ENCODE results near the gene SFXN3.
A peak's percentile ranks its signal among the peaks of the same experiment; 100 is the strongest.

Gene SFXN3, protein sequence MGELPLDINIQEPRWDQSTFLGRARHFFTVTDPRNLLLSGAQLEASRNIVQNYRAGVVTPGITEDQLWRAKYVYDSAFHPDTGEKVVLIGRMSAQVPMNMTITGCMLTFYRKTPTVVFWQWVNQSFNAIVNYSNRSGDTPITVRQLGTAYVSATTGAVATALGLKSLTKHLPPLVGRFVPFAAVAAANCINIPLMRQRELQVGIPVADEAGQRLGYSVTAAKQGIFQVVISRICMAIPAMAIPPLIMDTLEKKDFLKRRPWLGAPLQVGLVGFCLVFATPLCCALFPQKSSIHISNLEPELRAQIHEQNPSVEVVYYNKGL

DNA sequence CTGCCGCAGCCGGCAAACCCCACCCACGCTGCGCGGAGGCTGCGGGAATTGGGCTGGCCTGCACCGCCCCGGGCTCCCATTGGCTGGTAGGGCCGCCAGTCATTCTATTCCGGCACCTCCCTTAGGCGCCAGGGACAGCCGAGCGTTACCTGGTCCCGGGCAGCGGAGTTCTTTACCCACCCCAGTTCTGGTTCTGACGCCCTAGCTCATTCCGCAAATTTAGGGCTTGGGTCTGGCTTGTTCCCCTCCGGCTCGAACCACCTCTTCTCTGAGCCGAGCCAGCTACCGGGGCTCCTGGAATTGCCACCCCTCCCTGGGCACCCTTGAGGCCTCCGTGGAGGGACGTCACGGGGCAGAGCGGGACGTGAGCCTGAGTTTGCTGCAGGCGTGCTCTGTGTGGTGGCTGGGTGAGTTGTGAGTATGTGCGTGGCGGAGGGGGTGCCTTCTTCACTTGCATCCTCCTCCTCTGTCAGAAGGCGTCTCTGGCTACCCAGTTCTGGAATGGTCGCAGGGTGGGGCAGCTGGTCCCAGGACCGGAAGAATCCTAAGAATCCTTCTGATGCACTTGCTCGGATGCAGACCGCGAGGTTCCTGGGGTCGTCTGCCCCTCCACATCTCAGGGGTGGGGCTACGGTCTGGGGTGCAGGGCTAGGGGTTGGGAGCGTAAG, at the start of gene SFXN3, which contains the start of gene PDZD7:
TSS of gene SFXN3 (plus strand) at position 107 of the 668 bp plus-strand sequence. CDS start 3,461 bp downstream, outside the sequence.
TSS of gene PDZD7 (minus strand) at position 2 of the 668 bp plus-strand sequence. CDS start 910 bp downstream, outside the sequence.
- peaks cover 7% of the 10 kb centered on the region; the same call in 1 of the 2 replicates for H3K4me1 ChIP-seq (ENCODE audit: low read length)
- no peaks in the 10 kb centered on the region for H3K36me3 ChIP-seq (replicated peaks; ENCODE audit: insufficient read depth, low read length)
- H3K79me2 ChIP-seq (ENCODE audit: low read length) = no peaks in the 10 kb centered on the region
- peak within 1 kb of the TSS; percentile 100 for H3K4me2 ChIP-seq (ENCODE audit: low read depth, low read length)
- H3K27me3 ChIP-seq (replicated peaks; ENCODE audit: insufficient read depth, low read length) = peaks cover 78% of the 10 kb centered on the region
- peak within 1 kb of the TSS; percentile 75 for H3K4me3 ChIP-seq (ENCODE audit: low read length)
- no peak within 1 kb of the TSS for H3K27ac ChIP-seq (ENCODE audit: low read length)
- H4K20me1 ChIP-seq (ENCODE audit: insufficient read depth, low read length) = no peaks in the 10 kb centered on the region
- H3K9me3 ChIP-seq (replicated peaks; ENCODE audit: insufficient read depth, low read length) = no peaks in the 10 kb centered on the region
- no peaks in the 10 kb centered on the region for H3F3A ChIP-seq (ENCODE audit: insufficient read depth, low read length)
- peak; percentile 92 for DNase-seq
- H3K9ac ChIP-seq (ENCODE audit: low read length) = peak within 1 kb of the TSS; percentile 32; the same call in 1 of the 2 replicates
- TF ChIP-seq, protein P1, sequence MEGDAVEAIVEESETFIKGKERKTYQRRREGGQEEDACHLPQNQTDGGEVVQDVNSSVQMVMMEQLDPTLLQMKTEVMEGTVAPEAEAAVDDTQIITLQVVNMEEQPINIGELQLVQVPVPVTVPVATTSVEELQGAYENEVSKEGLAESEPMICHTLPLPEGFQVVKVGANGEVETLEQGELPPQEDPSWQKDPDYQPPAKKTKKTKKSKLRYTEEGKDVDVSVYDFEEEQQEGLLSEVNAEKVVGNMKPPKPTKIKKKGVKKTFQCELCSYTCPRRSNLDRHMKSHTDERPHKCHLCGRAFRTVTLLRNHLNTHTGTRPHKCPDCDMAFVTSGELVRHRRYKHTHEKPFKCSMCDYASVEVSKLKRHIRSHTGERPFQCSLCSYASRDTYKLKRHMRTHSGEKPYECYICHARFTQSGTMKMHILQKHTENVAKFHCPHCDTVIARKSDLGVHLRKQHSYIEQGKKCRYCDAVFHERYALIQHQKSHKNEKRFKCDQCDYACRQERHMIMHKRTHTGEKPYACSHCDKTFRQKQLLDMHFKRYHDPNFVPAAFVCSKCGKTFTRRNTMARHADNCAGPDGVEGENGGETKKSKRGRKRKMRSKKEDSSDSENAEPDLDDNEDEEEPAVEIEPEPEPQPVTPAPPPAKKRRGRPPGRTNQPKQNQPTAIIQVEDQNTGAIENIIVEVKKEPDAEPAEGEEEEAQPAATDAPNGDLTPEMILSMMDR (IDR thresholded peaks at IDR 0.05; ENCODE audit: low read length) = no peak
- no peak for TF ChIP-seq EZH2phosphoT487 (IDR thresholded peaks at IDR 0.05; ENCODE audit: low read length)
- no peak for TF ChIP-seq EZH2 (optimal IDR thresholded peaks at IDR 0.05; ENCODE audit: low read depth, low read length)
- H3K9me2 ChIP-seq (replicated peaks; ENCODE audit: insufficient read depth, low read length) = no peaks in the 10 kb centered on the region
- peak within 1 kb of the TSS; percentile 99 for H2AFZ ChIP-seq (ENCODE audit: low read length)

DNA sequence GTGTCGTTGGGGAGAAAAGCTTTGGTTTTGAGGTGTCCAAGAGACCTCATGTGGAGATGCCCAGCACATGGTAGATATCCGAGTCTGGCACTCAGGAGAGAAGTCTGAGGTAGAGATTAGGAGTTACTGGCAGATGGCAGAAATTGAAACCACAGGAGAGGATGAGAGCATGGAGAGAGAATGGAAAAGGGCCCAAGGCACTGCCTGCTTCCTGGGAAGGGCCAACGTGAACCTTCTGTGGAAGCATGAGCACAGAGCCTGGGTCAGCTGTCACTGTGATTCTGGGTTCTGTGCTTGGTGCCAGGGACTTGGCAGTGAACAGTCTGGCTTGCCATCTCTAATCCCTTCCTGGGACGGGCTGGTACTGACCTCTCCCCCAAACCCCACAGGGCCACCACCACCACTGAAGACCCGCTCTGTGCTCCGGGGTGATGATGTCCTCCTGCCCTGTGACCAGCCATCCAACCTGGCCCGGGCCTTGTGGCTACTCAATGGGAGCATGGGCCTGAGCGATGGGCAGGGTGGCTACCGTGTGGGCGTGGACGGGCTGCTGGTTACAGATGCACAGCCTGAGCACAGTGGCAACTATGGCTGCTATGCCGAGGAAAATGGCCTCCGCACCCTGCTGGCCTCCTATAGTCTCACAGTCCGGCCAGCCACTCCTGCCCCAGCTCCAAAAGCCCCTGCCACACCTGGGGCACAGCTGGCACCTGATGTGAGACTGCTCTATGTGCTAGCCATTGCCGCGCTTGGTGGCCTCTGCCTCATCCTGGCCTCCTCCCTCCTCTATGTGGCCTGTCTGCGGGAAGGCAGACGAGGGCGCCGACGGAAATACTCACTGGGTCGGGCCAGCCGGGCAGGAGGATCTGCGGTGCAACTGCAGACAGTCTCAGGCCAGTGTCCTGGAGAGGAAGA, 47.9 kb upstream of the SFXN3 start:
- no peaks in the 10 kb centered on the region for H3K9me2 ChIP-seq (replicated peaks; ENCODE audit: insufficient read depth, low read length)
- no peak overlapping the region for H3K9ac ChIP-seq (ENCODE audit: low read length)
- no peak overlapping the region for H3K27ac ChIP-seq (ENCODE audit: low read length)
- H3K79me2 ChIP-seq (ENCODE audit: low read length) = peaks cover 26% of the 10 kb centered on the region
- no peak overlapping the region for H3K4me2 ChIP-seq (ENCODE audit: low read depth, low read length)
- 0 out of 2 replicates have a peak, but pooled peaks cover 4% of the 10 kb centered on the region for H3F3A ChIP-seq (ENCODE audit: insufficient read depth, low read length)
- H3K4me1 ChIP-seq (ENCODE audit: low read length) = peaks cover 10% of the 10 kb centered on the region
- H3K27me3 ChIP-seq (replicated peaks; ENCODE audit: insufficient read depth, low read length) = no peaks in the 10 kb centered on the region
- TF ChIP-seq EZH2phosphoT487 (IDR thresholded peaks at IDR 0.05; ENCODE audit: low read length) (no peak), EZH2 (optimal IDR thresholded peaks at IDR 0.05; ENCODE audit: low read depth, low read length) (no peak)
- TF ChIP-seq, protein P1 (IDR thresholded peaks at IDR 0.05; ENCODE audit: low read length) = no peak
- no peaks in the 10 kb centered on the region for H3K36me3 ChIP-seq (replicated peaks; ENCODE audit: insufficient read depth, low read length)
- no peaks in the 10 kb centered on the region for H4K20me1 ChIP-seq (ENCODE audit: insufficient read depth, low read length)
- H3K9me3 ChIP-seq (replicated peaks; ENCODE audit: insufficient read depth, low read length) = no peaks in the 10 kb centered on the region
- DNase-seq = no peak
- H2AFZ ChIP-seq (ENCODE audit: low read length) = no peak overlapping the region
- H3K4me3 ChIP-seq (ENCODE audit: low read length) = no peak overlapping the region

DNA sequence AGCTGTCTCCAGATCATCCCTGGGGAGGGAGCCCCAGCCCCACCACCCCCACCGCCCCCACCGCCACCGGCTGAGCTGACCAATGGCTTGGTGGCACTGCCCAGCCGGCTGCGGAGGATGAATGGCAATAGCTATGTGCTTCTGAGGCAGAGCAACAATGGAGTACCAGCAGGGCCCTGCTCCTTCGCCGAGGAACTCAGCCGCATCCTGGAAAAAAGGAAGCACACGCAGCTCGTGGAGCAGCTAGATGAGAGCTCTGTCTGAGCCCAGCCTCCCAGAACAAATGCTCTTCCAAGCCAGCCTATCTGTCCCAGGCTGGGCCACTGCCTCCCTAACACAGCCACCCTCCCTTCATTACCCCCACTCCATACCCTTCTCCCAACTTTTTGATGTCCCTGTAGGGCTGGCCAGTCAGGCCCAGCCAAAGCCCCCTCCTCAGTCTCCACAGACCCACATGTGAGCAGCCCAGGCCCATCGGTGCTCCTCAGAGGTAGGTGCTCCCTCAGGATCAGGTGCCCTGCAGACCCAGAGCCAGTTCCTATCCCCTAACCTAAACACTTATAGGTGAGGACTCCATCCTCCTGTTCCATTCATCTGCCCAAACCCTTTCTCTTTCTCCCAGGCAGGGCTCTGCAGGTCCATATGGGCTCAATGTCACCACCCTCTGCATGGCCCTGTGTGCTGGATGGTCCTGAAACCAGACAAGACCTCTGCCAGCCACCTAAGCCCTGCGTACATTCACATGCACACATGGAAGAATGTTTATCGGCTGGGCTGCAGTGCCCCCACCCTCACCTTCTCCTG, 47.0 kb upstream of the SFXN3 start:
- Histone ChIP-seq H2AFZ (ENCODE audit: low read length) (no peak overlapping the region), H3K4me3 (ENCODE audit: low read length) (no peak overlapping the region), H3K9me2 (replicated peaks; ENCODE audit: insufficient read depth, low read length) (no peaks in the 10 kb centered on the region), H3K27me3 (replicated peaks; ENCODE audit: insufficient read depth, low read length) (no peaks in the 10 kb centered on the region), H3K4me1 (ENCODE audit: low read length) (peaks cover 17% of the 10 kb centered on the region), H3K36me3 (replicated peaks; ENCODE audit: insufficient read depth, low read length) (no peaks in the 10 kb centered on the region), H3K79me2 (ENCODE audit: low read length) (peaks cover 34% of the 10 kb centered on the region), H3F3A (ENCODE audit: insufficient read depth, low read length) (0 out of 2 replicates have a peak, but pooled peaks cover 4% of the 10 kb centered on the region), H3K27ac (ENCODE audit: low read length) (no peak overlapping the region), H3K4me2 (ENCODE audit: low read depth, low read length) (no peak overlapping the region), H4K20me1 (ENCODE audit: insufficient read depth, low read length) (no peaks in the 10 kb centered on the region), H3K9me3 (replicated peaks; ENCODE audit: insufficient read depth, low read length) (no peaks in the 10 kb centered on the region), H3K9ac (ENCODE audit: low read length) (no peak overlapping the region)
- peak; percentile 3 for DNase-seq
- TF ChIP-seq EZH2 (optimal IDR thresholded peaks at IDR 0.05; ENCODE audit: low read depth, low read length) (no peak), EZH2phosphoT487 (IDR thresholded peaks at IDR 0.05; ENCODE audit: low read length) (no peak)
- TF ChIP-seq, protein P1 (IDR thresholded peaks at IDR 0.05; ENCODE audit: low read length) = no peak
